Type B pancreatic cell (in vitro differentiated cells): ENCODE measurements around the gene GMDS. TPM values are rescaled to one million over a fixed set of nuclear protein-coding genes. Genes with fewer than 3 reads are reported as not detected.

Experiments used
- DNase-seq: peaks from one replicate; pipeline ENCODE4 v3.0.0; 2021; ENCODE audit warnings: mixed read lengths; ENCODE audit not compliant: unreplicated experiment; ENCODE audit errors: extremely low spot score
- H3K27ac Mint-ChIP-seq: 2 replicates; pipeline ENCODE4 v1.8.0; 2021; ENCODE audit warnings: mild to moderate bottlenecking, mixed read lengths
- H3K27me3 Mint-ChIP-seq: 2 replicates; pipeline ENCODE4 v1.8.0; 2021; ENCODE audit warnings: mixed read lengths
- H3K36me3 Mint-ChIP-seq: 2 replicates; pipeline ENCODE4 v1.8.0; 2021; ENCODE audit warnings: mixed read lengths
- H3K4me1 Mint-ChIP-seq: one replicate; pipeline ENCODE4 v1.8.0; 2021; ENCODE audit warnings: mixed read lengths; ENCODE audit not compliant: unreplicated experiment
- H3K4me3 Mint-ChIP-seq: 2 replicates; pipeline ENCODE4 v1.8.0; 2021; ENCODE audit warnings: mild to moderate bottlenecking, mixed read lengths
- H3K9me3 Mint-ChIP-seq: 2 replicates; pipeline ENCODE4 v1.8.0; 2021; ENCODE audit warnings: mixed read lengths
- CTCF ChIP-seq: fragments of 200-600 bp; sonication (generic); conservative IDR thresholded peaks from 2 replicates; pipeline ENCODE4 v1.5.0; 2021; ENCODE audit warnings: antibody characterized with exemption, mild to moderate bottlenecking
- total RNA-seq: library from RNA; stranded (reverse); gene quantifications from 2 replicates; pipeline ENCODE4 v1.2.1, GENCODE V29; 2021; ENCODE audit warnings: low replicate concordance

The GMDS gene
- total RNA-seq, 1 donor from 2014 or later: 41.3 TPM

- Mint-ChIP-seq H3K36me3 (no peaks in the 10 kb centered on the region), H3K4me3 (no peak overlapping the region), H3K27ac (no peak overlapping the region), H3K9me3 (peaks cover 7% of the 10 kb centered on the region), H3K27me3 (peaks cover 53% of the 10 kb centered on the region), H3K4me1 (peaks cover 25% of the 10 kb centered on the region)
- no peak for DNase-seq
- TF ChIP-seq CTCF: no peak
Measured at GRCh38 chr6:1593958-1594314, 651.5 kb downstream of the GMDS start.

GRCh38 chr6:1593286-1593957, 652.0 kb downstream of the GMDS start:
- H3K27me3 Mint-ChIP-seq: peaks cover 51% of the 10 kb centered on the region
- no peak for TF ChIP-seq CTCF
- no peak overlapping the region for H3K4me3 Mint-ChIP-seq
- H3K4me1 Mint-ChIP-seq: peaks cover 27% of the 10 kb centered on the region
- no peak for DNase-seq
- H3K36me3 Mint-ChIP-seq: no peaks in the 10 kb centered on the region
- H3K27ac Mint-ChIP-seq: no peak overlapping the region
- H3K9me3 Mint-ChIP-seq: peaks cover 7% of the 10 kb centered on the region

- peaks cover 47% of the 10 kb centered on the region for H3K27me3 Mint-ChIP-seq
Measured at GRCh38 chr6:1592852-1593251, 652.6 kb downstream of the GMDS start.

GRCh38 chr6:1591926-1592325, 653.5 kb downstream of the GMDS start:
- peaks cover 14% of the 10 kb centered on the region for H3K4me1 Mint-ChIP-seq
- no peak overlapping the region for H3K27ac Mint-ChIP-seq
- DNase-seq: peak; percentile 36
- peaks cover 7% of the 10 kb centered on the region for H3K9me3 Mint-ChIP-seq
- peaks cover 38% of the 10 kb centered on the region for H3K27me3 Mint-ChIP-seq
- H3K4me3 Mint-ChIP-seq: no peak overlapping the region
- TF ChIP-seq CTCF: no peak
- no peaks in the 10 kb centered on the region for H3K36me3 Mint-ChIP-seq

More at GRCh38 chr6:1592852-1593251, 652.6 kb downstream of the GMDS start:
- no peak overlapping the region for H3K4me3 Mint-ChIP-seq
- H3K4me1 Mint-ChIP-seq: peaks cover 23% of the 10 kb centered on the region
- TF ChIP-seq CTCF: no peak
- H3K27ac Mint-ChIP-seq: no peak overlapping the region
- DNase-seq: peak; percentile 50
- H3K36me3 Mint-ChIP-seq: no peaks in the 10 kb centered on the region
- peaks cover 7% of the 10 kb centered on the region for H3K9me3 Mint-ChIP-seq

GRCh38 chr6:1591243-1591642, 654.2 kb downstream of the GMDS start:
- peaks cover 33% of the 10 kb centered on the region for H3K27me3 Mint-ChIP-seq
- peaks cover 7% of the 10 kb centered on the region for H3K9me3 Mint-ChIP-seq

More at GRCh38 chr6:1591243-1591642, 654.2 kb downstream of the GMDS start:
- peak; percentile 27 for DNase-seq
- Mint-ChIP-seq H3K4me1 (peaks cover 8% of the 10 kb centered on the region), H3K4me3 (no peak overlapping the region), H3K36me3 (no peaks in the 10 kb centered on the region), H3K27ac (no peak overlapping the region)
- TF ChIP-seq CTCF: no peak
